Muscle of back (tissue), 11 donors: ENCODE results near the gene MAPKAPK2. TPM values are rescaled to one million over a fixed set of nuclear protein-coding genes. Genes with fewer than 3 reads are reported as not detected.
"Not testable (repeated sequence)": the region's sequence is repeated elsewhere in the genome, so short reads cannot be mapped to it uniquely, and the experiment has no call there.

Source experiments
- DNase-seq, 3 donors: peaks; one replicate each; pipeline versions ENCODE4 v3.0.0 to v3.0.0-alpha.2; 2013
- polyA plus RNA-seq, 10 donors: library from polyadenylated mRNA; unstranded; fragments of 120-200 nt; gene quantifications; one replicate each; pipeline ENCODE4 v1.2.1, GENCODE V29; 2013; ENCODE audit not compliant: insufficient read length in 10 of 10

The MAPKAPK2 gene
- polyA plus RNA-seq, 10 donors: 62.6 to 77.4 (median 72.0) TPM

DNA sequence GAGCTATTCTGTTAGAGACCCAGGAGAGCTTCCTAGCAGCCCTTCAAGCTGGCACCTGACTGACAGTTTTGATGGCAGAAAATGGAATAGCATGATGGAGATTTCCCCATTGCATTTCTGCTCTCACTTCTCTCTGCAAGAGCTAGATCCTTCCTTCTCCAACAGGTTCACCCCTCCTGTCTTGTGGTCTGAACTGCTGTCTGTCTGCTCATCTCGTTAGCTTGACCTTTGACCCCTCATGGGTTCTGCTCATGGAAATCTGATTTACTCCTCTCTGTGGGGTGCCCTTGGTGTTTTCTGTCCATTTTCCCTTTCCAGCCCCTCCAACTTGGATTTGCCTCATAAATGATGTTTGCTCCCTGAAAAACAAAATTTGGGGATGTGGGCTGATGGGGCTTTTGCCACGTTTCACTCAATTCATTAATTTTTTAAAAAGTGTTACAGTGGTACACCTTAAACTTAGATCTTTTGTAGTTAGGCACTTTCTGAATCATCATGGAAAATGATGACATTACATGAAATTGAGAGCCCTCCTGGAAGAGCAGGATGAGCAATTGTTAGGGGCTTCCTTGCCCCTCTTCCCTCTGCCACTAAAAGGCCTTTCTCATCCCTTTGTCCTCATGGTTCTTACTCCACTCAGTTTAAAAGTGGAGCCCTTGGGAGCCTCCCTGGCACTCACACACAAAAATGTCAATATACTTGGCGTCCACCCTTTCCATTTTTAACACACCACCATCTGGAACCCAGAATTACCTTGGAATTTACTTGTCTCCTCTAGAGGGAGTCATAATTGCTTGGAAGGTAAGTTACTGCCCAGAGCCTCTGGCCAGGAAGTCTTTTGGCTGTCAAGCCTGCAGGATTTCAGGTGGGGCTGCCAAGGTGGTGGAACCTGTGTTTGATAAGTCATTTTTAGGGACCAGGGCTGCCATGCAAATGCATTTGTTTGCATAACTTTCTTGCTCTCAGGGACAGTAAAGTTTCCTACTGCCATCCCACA lies 54.0 kb downstream of the MAPKAPK2 start:
- no peak for DNase-seq

DNA sequence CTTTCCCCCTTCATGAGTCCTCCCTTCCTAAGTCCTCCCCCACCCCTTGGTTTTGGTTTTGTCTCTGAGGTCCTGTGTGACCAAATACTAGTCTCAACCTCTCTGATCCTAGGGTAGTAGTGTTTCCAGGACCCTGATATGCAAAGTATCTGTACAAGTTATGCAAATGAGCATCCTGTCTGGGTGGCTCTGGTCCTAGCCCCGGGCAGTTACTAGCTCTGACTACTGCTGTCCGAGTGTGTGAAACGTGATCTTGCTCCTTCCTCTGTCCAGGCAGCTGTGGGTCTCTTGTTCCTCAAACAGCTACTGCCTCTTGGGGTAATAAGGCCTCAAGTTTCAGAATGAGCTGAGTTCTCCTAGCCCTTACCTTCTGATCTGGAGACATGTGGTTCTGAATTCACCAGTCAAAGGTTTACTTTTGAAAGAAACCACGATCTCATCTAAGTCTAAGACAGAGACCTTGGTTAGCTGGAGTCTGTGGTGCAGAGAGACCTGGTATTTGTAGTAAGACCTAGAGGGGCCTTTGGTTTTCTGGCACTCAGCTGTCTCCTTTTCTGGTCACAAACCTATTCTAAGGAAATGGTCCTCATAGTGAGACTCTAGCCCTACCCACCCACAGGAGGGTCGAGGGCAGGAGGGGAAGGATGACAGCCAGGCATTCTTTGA lies 54.8 kb downstream of the MAPKAPK2 start:
- DNase-seq: peak in 1 of 3 donors; percentile 53

GRCh38 chr1:206741142-206741701 lies 56.5 kb downstream of the MAPKAPK2 start:
- no peak for DNase-seq

- DNase-seq: no peak
Measured at GRCh38 chr1:206742719-206743383, 58.1 kb downstream of the MAPKAPK2 start.

DNA sequence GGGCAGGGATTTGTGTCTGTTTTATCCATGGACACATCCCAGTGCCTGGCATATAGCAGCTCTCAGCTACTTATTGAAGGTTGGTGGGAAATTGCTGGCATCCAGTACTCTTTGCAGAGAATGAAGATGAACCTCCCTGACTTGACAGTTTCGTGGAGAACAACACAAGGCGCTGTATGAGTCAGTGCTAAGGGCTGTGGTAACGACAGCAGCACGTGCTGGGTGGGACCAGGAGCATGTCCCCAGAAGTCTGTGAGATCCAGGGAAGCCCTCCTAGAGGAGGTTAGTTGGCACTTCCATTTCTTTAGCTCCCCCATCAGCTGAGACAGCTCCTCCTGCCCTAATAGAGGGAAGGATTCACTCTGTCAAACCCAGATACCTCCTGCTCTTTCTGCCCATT lies 60.0 kb downstream of the MAPKAPK2 start:
- no peak for DNase-seq

DNA sequence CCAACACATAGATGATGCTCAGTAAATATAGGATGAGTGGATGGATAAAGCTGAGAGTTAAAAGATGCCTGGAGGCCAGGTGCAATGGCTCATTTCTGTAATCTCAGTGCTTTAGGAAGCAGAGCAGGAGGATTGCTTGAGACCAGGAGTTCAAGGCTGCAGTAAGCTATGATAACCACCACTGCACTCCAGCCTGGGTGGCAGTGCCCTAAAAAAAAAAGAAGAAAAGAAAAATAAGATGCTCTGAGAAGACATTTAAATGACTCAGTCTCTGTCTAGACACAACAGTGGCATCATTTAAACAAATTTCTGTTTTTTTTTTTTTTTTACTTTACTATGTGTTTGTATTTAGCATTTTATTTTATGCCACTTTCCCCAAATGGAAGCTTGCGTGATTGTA lies 60.6 kb downstream of the MAPKAPK2 start:
- DNase-seq: no peak

- no peak for DNase-seq
Measured at GRCh38 chr1:206748348-206749030, 63.8 kb downstream of the MAPKAPK2 start.

DNA sequence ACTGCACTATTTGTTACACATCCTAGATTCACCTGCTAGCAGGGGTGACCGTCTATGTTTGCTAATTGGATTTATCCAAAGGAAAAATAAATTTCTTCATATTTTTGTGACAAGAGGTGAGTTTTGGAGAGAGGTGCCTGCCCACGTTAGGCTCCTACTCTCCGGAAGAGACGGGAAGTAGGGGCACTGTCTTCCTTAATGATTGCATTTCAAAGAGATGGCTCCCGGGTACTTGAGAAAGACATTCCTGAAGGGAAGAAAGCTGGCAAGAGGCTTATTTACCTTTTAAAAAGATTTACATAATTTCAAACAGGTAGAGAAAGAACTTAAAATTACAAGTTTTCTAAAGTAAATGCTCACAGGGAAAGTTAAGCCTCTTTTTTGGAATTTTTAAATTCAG lies 67.2 kb downstream of the MAPKAPK2 start:
- DNase-seq: no peak

DNA sequence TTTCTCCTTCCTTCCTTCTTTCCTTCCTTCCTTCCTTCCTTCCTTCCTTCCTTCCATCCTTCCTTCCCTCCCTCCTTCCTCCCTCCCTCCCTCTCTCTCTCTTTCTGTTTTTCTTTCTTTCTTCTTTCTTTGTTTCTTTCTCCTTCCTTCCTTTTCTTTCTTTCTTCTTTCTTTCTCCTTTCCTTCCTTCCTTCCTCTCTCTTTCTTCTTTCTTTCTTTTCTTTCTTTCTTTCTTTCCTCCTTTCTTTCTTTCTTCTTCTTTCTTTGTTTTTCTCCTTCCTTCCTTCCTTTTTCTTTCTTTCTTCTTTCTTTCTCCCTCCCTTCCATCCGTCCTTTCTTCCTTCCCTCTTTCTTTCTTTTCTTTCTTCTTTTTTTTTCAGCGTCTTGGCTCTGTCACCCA lies 67.8 kb downstream of the MAPKAPK2 start:
- DNase-seq: no peak

- no peak for DNase-seq
Measured at GRCh38 chr1:206753141-206753540, 68.4 kb downstream of the MAPKAPK2 start.

DNA sequence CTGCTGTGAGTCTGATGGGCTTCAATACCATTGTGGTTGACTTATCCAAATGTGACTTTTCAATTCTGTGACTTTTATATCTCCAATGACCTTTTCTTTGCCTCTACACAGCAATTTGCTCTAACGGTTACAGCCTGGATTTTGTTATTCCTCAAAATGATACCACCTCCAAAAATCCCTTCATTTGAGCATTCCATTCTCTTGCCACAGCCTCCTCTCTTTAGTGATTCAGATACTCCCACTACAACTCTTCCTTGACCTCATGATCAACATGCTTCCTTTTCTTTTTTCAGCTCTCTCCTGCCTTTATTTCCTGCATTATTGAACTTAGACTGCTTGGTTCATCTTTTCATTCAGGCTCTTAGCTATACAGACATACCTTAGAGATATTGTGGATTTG lies 69.3 kb downstream of the MAPKAPK2 start:
- DNase-seq: peak in 1 of 3 donors; percentile 16

DNA sequence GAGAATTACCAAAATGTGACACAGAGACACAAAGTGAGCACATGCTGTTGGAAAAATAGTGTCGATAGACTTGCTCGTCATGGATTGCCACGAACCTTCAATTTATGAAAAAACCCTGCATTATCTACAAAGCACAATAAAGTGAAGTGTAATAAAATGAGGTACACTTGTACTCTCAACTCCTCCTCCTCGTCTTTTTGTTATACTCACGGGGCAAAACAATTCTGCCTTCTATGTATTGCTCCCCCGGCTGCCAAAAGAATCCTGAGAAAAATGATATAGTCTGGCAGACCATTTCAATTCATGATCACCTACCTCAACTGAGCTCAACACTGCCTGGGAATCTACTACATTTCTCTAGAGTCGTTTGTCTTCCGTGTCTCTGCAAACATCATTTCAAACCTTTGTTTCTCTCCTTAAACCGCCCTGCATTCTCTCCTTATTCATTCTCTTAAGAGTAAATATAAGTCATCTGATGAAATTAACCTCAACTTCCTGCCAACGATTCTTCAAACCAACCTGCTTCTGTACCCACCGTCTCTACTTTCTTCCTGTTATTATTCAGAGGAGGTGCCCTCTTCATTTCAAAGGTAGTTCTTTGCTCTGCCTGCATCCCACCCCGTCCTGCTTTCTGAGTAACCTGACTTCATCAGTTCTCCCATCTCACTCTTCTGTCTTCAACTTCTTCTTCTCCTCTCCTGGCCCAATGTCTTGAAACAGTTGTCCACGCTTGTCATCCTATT lies 73.0 kb downstream of the MAPKAPK2 start:
- no peak for DNase-seq

GRCh38 chr1:206760590-206760989 lies 75.9 kb downstream of the MAPKAPK2 start:
- DNase-seq: no peak

DNA sequence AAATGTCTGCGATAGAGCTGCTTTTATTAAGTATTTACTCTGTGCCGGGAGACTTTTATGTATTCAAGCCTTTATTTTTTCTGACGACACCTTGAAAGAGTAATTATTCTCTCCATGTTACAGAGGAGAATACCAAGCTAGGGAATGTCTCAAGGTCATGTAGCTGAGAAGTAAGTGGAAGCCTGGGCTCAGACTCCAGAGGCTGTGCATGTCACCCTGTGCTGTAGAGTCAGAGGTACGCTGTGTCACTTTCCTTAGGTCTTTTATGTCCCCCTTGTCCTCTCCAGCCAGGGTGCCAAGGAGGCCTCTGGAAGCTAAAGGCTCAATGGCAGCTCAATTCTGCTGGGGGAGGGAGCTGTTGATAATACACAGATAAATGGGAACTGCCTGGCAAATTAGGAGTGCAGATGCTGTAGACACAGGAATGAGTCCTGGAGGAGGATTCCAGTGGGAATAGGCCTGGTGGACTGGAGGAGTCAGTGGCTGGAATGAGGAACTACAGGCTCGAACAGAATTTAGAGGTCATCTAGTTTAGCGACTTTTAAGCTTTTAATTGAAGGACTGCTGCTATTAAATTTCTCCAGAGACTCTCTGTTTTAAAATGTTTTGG lies 76.6 kb downstream of the MAPKAPK2 start:
- no peak for DNase-seq

- DNase-seq: not testable (repeated sequence)
Measured at GRCh38 chr1:206762741-206763364, 78.1 kb downstream of the MAPKAPK2 start.

DNA sequence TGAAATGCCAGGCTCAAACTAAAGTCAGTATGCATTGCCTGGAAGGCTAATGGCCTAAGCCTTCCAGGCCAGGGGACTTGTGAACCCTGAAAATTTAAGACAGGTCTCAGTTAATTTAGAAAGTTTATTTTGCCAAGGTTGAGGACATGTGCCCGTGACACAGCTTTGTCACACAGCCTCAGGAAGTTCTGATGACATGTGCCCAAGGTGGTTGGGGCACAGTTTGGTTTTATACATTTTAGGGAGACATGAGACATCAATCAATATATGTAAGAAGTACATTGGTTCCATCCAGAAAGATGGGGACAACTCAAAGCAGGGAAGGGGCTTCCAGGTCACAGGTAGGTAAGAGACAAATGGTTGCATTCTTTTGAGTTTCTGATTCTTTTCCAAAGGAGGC lies 81.1 kb downstream of the MAPKAPK2 start:
- not testable (repeated sequence) for DNase-seq

DNA sequence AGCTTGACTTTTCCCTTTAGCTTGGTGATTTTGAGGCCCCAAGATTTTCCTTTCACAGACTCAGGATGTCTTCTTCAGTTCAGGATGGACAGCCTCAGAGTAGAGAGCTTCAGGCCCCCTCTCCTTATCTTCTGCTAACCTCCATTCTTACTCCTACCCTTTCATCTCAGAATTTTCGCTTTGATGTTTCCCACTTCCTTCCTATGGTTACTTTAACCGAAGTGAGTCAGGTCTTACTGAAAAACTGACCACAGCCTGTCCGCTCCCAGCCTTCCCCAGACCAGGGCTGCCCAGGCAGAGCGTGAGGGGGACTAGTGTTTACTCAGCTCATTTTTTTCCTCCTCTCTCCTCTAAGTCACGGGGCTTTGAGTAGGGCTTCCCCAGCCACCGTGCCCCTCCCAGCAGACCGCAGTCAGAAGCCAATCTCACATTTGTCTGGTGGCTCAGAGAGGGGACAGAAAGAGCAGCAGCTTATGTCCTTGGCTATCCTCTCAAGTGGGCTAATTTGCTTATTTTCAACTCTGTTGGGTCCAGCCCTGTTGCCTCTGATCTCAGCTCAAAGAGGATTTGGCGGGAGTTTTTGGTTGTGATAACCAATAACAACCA lies 81.6 kb downstream of the MAPKAPK2 start:
- DNase-seq: peak; percentile 16 to 26 (median 20)

GRCh38 chr1:206768472-206769303 lies 84.0 kb downstream of the MAPKAPK2 start:
- DNase-seq: no peak
